ENCODE data around the gene SET. TPM values are rescaled to one million over a fixed set of nuclear protein-coding genes. Genes with fewer than 3 reads are reported as not detected.

SET gene
- total RNA-seq, 1 donor from 2014 or later: 563 TPM

GRCh38 chr9:128723866-128724743 lies 35.1 kb downstream of the SET start, which contains the start of gene ZDHHC12:
TSS of gene ZDHHC12 (minus strand) at chr9:128724127. CDS start at chr9:128724093, 34 bp downstream.
- peak within 1 kb of the TSS; percentile 91 for H3K4me3 Mint-ChIP-seq (ENCODE audit: low read depth)
- H3K9me3 Mint-ChIP-seq (ENCODE audit: low read depth): no peaks in the 10 kb centered on the region
- DNase-seq (ENCODE audit: low spot score, unreplicated experiment): peak; percentile 96
- H3K27me3 Mint-ChIP-seq: no peaks in the 10 kb centered on the region
- TF ChIP-seq CTCF (IDR thresholded peaks at IDR 0.05; ENCODE audit: unreplicated experiment): no peak
- peaks cover 13% of the 10 kb centered on the region for H3K4me1 Mint-ChIP-seq (ENCODE audit: low read depth)
- H3K36me3 Mint-ChIP-seq (ENCODE audit: insufficient read depth): no peaks in the 10 kb centered on the region
- H3K27ac Mint-ChIP-seq: peak within 1 kb of the TSS; percentile 93

DNA sequence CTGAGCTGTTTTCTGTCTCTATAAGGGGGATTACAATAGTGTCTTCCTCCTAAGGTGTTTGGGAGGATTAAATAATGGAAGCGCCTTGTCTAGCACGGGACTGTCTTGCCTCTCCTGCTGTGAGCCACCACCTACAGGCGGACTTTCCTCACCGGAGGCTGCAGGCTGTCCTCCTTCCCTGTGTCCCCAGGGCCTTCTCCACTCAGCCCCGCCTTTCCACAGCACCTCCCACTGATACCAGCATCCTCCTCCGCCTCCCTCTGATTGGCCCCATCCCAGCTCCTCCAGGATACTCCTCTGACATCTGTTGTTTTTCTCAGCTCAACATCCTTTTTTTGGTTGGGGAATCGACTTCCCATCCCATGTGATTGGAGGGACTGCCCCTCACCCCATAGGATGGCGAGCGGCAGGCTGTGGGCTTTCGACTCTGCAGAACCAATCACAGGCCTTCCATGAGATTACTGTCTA lies 35.8 kb downstream of the SET start:
- Mint-ChIP-seq H3K4me1 (ENCODE audit: low read depth) (peaks cover 13% of the 10 kb centered on the region), H3K27ac (peak overlapping the region; percentile 11)

GRCh38 chr9:128727640-128728248 lies 38.7 kb downstream of the SET start:
- no peak for DNase-seq (ENCODE audit: low spot score, unreplicated experiment)
- Mint-ChIP-seq H3K27me3 (no peaks in the 10 kb centered on the region), H3K27ac (no peak overlapping the region), H3K9me3 (ENCODE audit: low read depth) (no peaks in the 10 kb centered on the region), H3K4me1 (ENCODE audit: low read depth) (peaks cover 11% of the 10 kb centered on the region), H3K36me3 (ENCODE audit: insufficient read depth) (no peaks in the 10 kb centered on the region), H3K4me3 (ENCODE audit: low read depth) (no peak overlapping the region)
- no peak for TF ChIP-seq CTCF (IDR thresholded peaks at IDR 0.05; ENCODE audit: unreplicated experiment)

More for the DNA sequence above, 35.8 kb downstream of the SET start:
- no peak for TF ChIP-seq CTCF (IDR thresholded peaks at IDR 0.05; ENCODE audit: unreplicated experiment)
- DNase-seq (ENCODE audit: low spot score, unreplicated experiment): no peak
- H3K4me3 Mint-ChIP-seq (ENCODE audit: low read depth): peak overlapping the region; percentile 91
- H3K27me3 Mint-ChIP-seq: no peaks in the 10 kb centered on the region
- H3K36me3 Mint-ChIP-seq (ENCODE audit: insufficient read depth): no peaks in the 10 kb centered on the region
- H3K9me3 Mint-ChIP-seq (ENCODE audit: low read depth): no peaks in the 10 kb centered on the region

- no peak overlapping the region for H3K4me3 Mint-ChIP-seq (ENCODE audit: low read depth)
- H3K27me3 Mint-ChIP-seq: no peaks in the 10 kb centered on the region
- no peak for TF ChIP-seq CTCF (IDR thresholded peaks at IDR 0.05; ENCODE audit: unreplicated experiment)
- no peak for DNase-seq (ENCODE audit: low spot score, unreplicated experiment)
- H3K4me1 Mint-ChIP-seq (ENCODE audit: low read depth): peaks cover 6% of the 10 kb centered on the region
- H3K36me3 Mint-ChIP-seq (ENCODE audit: insufficient read depth): peaks cover 2% of the 10 kb centered on the region
- no peaks in the 10 kb centered on the region for H3K9me3 Mint-ChIP-seq (ENCODE audit: low read depth)
- H3K27ac Mint-ChIP-seq: no peak overlapping the region
Observed at GRCh38 chr9:128728298-128728697, 39.3 kb downstream of the SET start.

GRCh38 chr9:128729302-128729701 lies 40.3 kb downstream of the SET start:
- no peak for DNase-seq (ENCODE audit: low spot score, unreplicated experiment)
- TF ChIP-seq CTCF (IDR thresholded peaks at IDR 0.05; ENCODE audit: unreplicated experiment): no peak
- peaks cover 2% of the 10 kb centered on the region for H3K4me1 Mint-ChIP-seq (ENCODE audit: low read depth)
- H3K9me3 Mint-ChIP-seq (ENCODE audit: low read depth): no peaks in the 10 kb centered on the region
- no peak overlapping the region for H3K4me3 Mint-ChIP-seq (ENCODE audit: low read depth)
- peaks cover 2% of the 10 kb centered on the region for H3K36me3 Mint-ChIP-seq (ENCODE audit: insufficient read depth)
- no peak overlapping the region for H3K27ac Mint-ChIP-seq
- H3K27me3 Mint-ChIP-seq: no peaks in the 10 kb centered on the region
